HFFc6 (cell line): ENCODE data around the gene TULP3. TPM values are rescaled to one million over a fixed set of nuclear protein-coding genes. Genes with fewer than 3 reads are reported as not detected.

Source experiments
- DNase-seq: peaks from one replicate; pipeline ENCODE4 v3.0.0-alpha.2; 2018
- H3K27ac Mint-ChIP-seq: 2 replicates; pipeline ENCODE4 v1.8.0; 2020; ENCODE audit warnings: mild to moderate bottlenecking, mixed read lengths
- H3K27me3 Mint-ChIP-seq: 2 replicates; pipeline ENCODE4 v1.8.0; 2021; ENCODE audit warnings: mild to moderate bottlenecking, moderate library complexity, mixed read lengths; ENCODE audit not compliant: insufficient read depth
- H3K36me3 Mint-ChIP-seq: 2 replicates; pipeline ENCODE4 v1.8.0; 2021; ENCODE audit warnings: low read depth, mixed read lengths
- H3K4me1 Mint-ChIP-seq: 2 replicates; pipeline ENCODE4 v1.8.0; 2020; ENCODE audit warnings: low read depth, mixed read lengths
- H3K4me3 Mint-ChIP-seq: 2 replicates; pipeline ENCODE4 v1.8.0; 2020; ENCODE audit warnings: mild to moderate bottlenecking, moderate library complexity, mixed read lengths
- H3K9me3 Mint-ChIP-seq: 2 replicates; pipeline ENCODE4 v1.8.0; 2020; ENCODE audit warnings: mild to moderate bottlenecking, mixed read lengths
- total RNA-seq, 6 experiments: library from RNA; stranded (reverse); fragmentation: NEBNext Ultra II Directional; extraction: Animal tissue kit (Norgen Biotek cat#: 25700); gene quantifications; 2 replicates in 1 of 6; 3 replicates in 5 of 6; pipeline ENCODE4 v1.2.3, GENCODE V29; 2021
- TF ChIP-seq, protein P1 (sequence below): fragments of 200-600 bp; sonication (generic); IDR thresholded peaks from 2 replicates; pipeline ENCODE4 v1.5.0; 2021; ENCODE audit warnings: antibody characterized with exemption, mild to moderate bottlenecking

Gene TULP3
- total RNA-seq, 6 experiments from 2014 or later, result 25.8 to 34.0 (median 31.6) TPM

GRCh38 chr12:2857021-2857431 lies 33.7 kb upstream of the TULP3 start, which contains the start of gene TEX52:
Gene TEX52, minus strand, starts transcription at chr12:2857039. Its CDS starts 13 bp downstream, at chr12:2857026.
- Mint-ChIP-seq H3K4me1 (peaks cover 11% of the 10 kb centered on the region), H3K27me3 (peaks cover 6% of the 10 kb centered on the region), H3K4me3 (no peak within 1 kb of the TSS), H3K36me3 (peaks cover 16% of the 10 kb centered on the region; the same call in 1 of the 2 replicates), H3K9me3 (no peaks in the 10 kb centered on the region), H3K27ac (peak within 1 kb of the TSS; percentile 13; the same call in 1 of the 2 replicates)
- DNase-seq, result no peak
- TF ChIP-seq, protein P1, sequence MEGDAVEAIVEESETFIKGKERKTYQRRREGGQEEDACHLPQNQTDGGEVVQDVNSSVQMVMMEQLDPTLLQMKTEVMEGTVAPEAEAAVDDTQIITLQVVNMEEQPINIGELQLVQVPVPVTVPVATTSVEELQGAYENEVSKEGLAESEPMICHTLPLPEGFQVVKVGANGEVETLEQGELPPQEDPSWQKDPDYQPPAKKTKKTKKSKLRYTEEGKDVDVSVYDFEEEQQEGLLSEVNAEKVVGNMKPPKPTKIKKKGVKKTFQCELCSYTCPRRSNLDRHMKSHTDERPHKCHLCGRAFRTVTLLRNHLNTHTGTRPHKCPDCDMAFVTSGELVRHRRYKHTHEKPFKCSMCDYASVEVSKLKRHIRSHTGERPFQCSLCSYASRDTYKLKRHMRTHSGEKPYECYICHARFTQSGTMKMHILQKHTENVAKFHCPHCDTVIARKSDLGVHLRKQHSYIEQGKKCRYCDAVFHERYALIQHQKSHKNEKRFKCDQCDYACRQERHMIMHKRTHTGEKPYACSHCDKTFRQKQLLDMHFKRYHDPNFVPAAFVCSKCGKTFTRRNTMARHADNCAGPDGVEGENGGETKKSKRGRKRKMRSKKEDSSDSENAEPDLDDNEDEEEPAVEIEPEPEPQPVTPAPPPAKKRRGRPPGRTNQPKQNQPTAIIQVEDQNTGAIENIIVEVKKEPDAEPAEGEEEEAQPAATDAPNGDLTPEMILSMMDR, result no peak

DNA sequence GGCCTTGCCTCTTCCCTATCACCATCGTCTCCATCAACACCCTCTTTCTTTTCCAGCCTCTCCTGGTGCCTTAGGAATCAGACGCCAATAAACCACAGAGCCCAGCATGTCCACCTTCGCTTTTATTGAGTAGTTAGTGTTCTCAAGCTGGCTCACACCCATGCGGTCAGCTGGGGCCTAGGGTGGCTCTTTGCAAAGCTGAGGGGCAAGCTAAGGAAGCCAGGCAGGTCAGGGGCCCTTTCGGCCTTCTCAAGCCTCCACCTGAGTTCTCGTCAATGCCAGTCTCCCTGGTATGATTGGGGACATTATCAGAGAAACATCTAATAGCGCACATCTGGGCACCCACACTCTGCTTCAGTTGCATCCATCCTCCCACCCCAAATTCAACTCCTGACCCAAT lies 33.1 kb upstream of the TULP3 start:
- no peak for DNase-seq
- no peak overlapping the region for H3K4me3 Mint-ChIP-seq
- peaks cover 11% of the 10 kb centered on the region for H3K4me1 Mint-ChIP-seq
- TF ChIP-seq, protein P1, result no peak
- H3K9me3 Mint-ChIP-seq, result no peaks in the 10 kb centered on the region
- H3K36me3 Mint-ChIP-seq, result peaks cover 18% of the 10 kb centered on the region; the same call in 1 of the 2 replicates
- H3K27ac Mint-ChIP-seq, result no peak overlapping the region
- peaks cover 6% of the 10 kb centered on the region for H3K27me3 Mint-ChIP-seq

DNA sequence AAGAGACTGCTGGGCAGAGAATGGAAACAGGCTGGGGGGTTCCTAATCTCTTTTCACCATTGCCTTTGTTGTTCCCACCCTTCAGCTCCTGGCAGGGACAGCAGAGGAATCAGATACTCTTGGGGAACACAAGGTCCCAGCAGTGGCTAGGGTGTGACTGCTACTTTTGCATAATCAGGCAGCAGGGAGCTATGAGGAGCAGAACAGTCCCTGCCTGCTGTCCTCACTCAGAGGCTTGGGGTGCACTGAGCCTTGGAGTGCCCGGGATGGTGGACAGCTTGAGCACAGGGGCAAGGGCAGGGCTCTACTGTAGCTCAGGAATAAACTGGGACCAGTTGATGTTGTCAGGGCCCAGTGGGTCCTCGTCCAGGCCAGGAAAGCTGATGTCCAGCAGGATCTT lies 32.4 kb upstream of the TULP3 start:
- TF ChIP-seq, protein P1, result no peak
- H3K27ac Mint-ChIP-seq, result no peak overlapping the region
- no peaks in the 10 kb centered on the region for H3K9me3 Mint-ChIP-seq
- peaks cover 11% of the 10 kb centered on the region for H3K4me1 Mint-ChIP-seq
- H3K27me3 Mint-ChIP-seq, result peaks cover 6% of the 10 kb centered on the region
- H3K36me3 Mint-ChIP-seq, result peaks cover 18% of the 10 kb centered on the region; the same call in 1 of the 2 replicates
- H3K4me3 Mint-ChIP-seq, result no peak overlapping the region
- no peak for DNase-seq

DNA sequence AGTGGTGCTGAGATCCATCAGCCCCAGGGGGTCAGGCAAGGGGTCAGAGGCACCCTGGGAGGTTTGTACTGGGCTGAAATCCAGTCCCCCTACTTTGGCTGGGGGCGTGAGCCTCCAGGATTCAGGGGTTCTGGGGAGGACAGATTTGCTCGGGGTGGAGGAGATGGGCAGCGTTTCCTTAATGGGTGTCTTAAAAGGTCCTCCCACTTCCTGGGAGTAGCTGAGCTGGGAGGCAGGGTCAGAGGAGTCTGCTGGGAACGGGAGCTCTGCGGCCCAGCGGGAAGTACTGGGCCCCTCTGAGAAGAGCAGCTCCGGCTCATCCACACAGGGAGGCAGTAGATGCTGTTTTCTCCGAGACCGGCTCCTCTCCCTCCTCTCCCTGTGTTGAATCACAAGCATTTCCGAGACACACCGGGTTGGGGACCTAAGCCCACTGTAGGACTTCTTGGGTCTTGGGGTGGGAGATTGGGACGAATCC lies 31.7 kb upstream of the TULP3 start:
- H3K27ac Mint-ChIP-seq, result no peak overlapping the region

GRCh38 chr12:2860170-2860569 lies 30.5 kb upstream of the TULP3 start:
- TF ChIP-seq, protein P1, result no peak
- Mint-ChIP-seq H3K27me3 (peaks cover 4% of the 10 kb centered on the region), H3K4me1 (peaks cover 5% of the 10 kb centered on the region), H3K4me3 (no peak overlapping the region), H3K9me3 (no peaks in the 10 kb centered on the region), H3K27ac (no peak overlapping the region), H3K36me3 (peaks cover 30% of the 10 kb centered on the region; the same call in 1 of the 2 replicates)
- DNase-seq, result no peak

More for the DNA sequence above, 31.7 kb upstream of the TULP3 start:
- peaks cover 4% of the 10 kb centered on the region for H3K27me3 Mint-ChIP-seq
- H3K4me1 Mint-ChIP-seq, result peaks cover 5% of the 10 kb centered on the region
- no peak for DNase-seq
- H3K9me3 Mint-ChIP-seq, result no peaks in the 10 kb centered on the region
- TF ChIP-seq, protein P1, result no peak
- no peak overlapping the region for H3K4me3 Mint-ChIP-seq
- peaks cover 22% of the 10 kb centered on the region; the same call in 1 of the 2 replicates for H3K36me3 Mint-ChIP-seq
